SKM-1 (cell line): ENCODE results near the gene CARF.
"Not testable (repeated sequence)": the region's sequence is repeated elsewhere in the genome, so short reads cannot be mapped to it uniquely, and the experiment has no call there.

Experiments used
- DNase-seq: peaks from one replicate; lab custom pipeline; 2025; ENCODE audit not compliant: unreplicated experiment; lab: John Stamatoyannopoulos, UW

Gene CARF

GRCh38 chr2:202911512-202912341, at the start of gene CARF, which contains the start of gene WDR12:
Gene CARF (plus strand): TSS chr2:202912275. CDS start chr2:202941903, 29,628 bp downstream.
Gene WDR12 (minus strand): TSS chr2:202911673. CDS start chr2:202911476, 197 bp downstream.
- peak; percentile 91 for DNase-seq

GRCh38 chr2:202870431-202871299, 41.4 kb upstream of the CARF start:
- DNase-seq = peak; percentile 24

- peak; percentile 16 for DNase-seq
These were observed 40.6 kb upstream of the CARF start, which contains the start of gene ICA1L for GRCh38 chr2:202871300-202872141. Gene ICA1L (minus strand): TSS chr2:202871766. CDS start chr2:202829009, 42,757 bp downstream.

- no peak for DNase-seq
These were observed 34.4 kb upstream of the CARF start for GRCh38 chr2:202877699-202878098.

- DNase-seq = no peak
These were observed 30.5 kb upstream of the CARF start for GRCh38 chr2:202881570-202881969.

GRCh38 chr2:202883987-202884675, 27.9 kb upstream of the CARF start:
- DNase-seq = no peak

- DNase-seq = no peak
These were observed 26.9 kb upstream of the CARF start for GRCh38 chr2:202885190-202885589.

- not testable (repeated sequence) for DNase-seq
These were observed 6.6 kb upstream of the CARF start for GRCh38 chr2:202905507-202905906.

GRCh38 chr2:202908186-202908585, 3.9 kb upstream of the CARF start:
- no peak for DNase-seq

GRCh38 chr2:202909394-202910192, 2.5 kb upstream of the CARF start:
- no peak for DNase-seq

GRCh38 chr2:202910250-202910649, 1.8 kb upstream of the CARF start:
- not testable (repeated sequence) for DNase-seq

- no peak for DNase-seq
These were observed 1.4 kb upstream of the CARF start for GRCh38 chr2:202910698-202911097.

- no peak for DNase-seq
These were observed 918 bp upstream of the CARF start for GRCh38 chr2:202911203-202911511.

GRCh38 chr2:202912342-202913201, 497 bp downstream of the CARF start:
- not testable (repeated sequence) for DNase-seq

GRCh38 chr2:202918860-202919259, 6.8 kb downstream of the CARF start:
- DNase-seq = no peak

- DNase-seq = no peak
These were observed 20.5 kb downstream of the CARF start for GRCh38 chr2:202932425-202933138.

GRCh38 chr2:202933139-202933510, 21.1 kb downstream of the CARF start:
- no peak for DNase-seq

- no peak for DNase-seq
These were observed 21.9 kb downstream of the CARF start for GRCh38 chr2:202933958-202934357.
